Fibroblast of lung (primary cell): Measurements from ENCODE around the gene CPE. TPM values are rescaled to one million over a fixed set of nuclear protein-coding genes. Genes with fewer than 3 reads are reported as not detected.

Experiments
- DNase-seq, 2 donors: peaks; one replicate each; pipeline versions ENCODE4 v3.0.0 to v3.0.0-alpha.2; 2010; ENCODE audit warnings: low read depth in 2 of 2
- H2AFZ ChIP-seq: 2 replicates; pipeline ENCODE4 v1.5.1; 2012; ENCODE audit warnings: low read length, control low read depth, inconsistent platforms
- H3K27ac ChIP-seq: 2 replicates; pipeline ENCODE4 v1.5.1; 2011; ENCODE audit warnings: low read length, control low read depth; ENCODE audit not compliant: insufficient read depth
- H3K27me3 ChIP-seq: 2 replicates; pipeline ENCODE4 v1.5.1; 2011; ENCODE audit warnings: mild to moderate bottlenecking, low read length; ENCODE audit not compliant: control insufficient read depth, insufficient read depth
- H3K36me3 ChIP-seq: 2 replicates; pipeline ENCODE4 v1.5.1; 2011; ENCODE audit warnings: low read length; ENCODE audit not compliant: control insufficient read depth, insufficient read depth
- H3K4me1 ChIP-seq: 2 replicates; pipeline ENCODE4 v1.5.1; 2011; ENCODE audit warnings: low read length; ENCODE audit not compliant: control insufficient read depth, insufficient read depth; ENCODE audit errors: extremely low read depth
- H3K4me2 ChIP-seq: 2 replicates; pipeline ENCODE4 v1.5.1; 2011; ENCODE audit warnings: low read length, control low read depth; ENCODE audit not compliant: insufficient read depth; ENCODE audit errors: extremely low read depth
- H3K4me3 ChIP-seq, 4 experiments: fragments of 200-600 bp in 1 of 4; sonication (generic) in 1 of 4; replicated peaks in 1 of 4; 2 replicates each; pipeline ENCODE4 v1.5.1; 2011 to 2016; ENCODE audit warnings: low read length in 4 of 4, low read depth in 3 of 4, mild to moderate bottlenecking in 3 of 4, control low read depth in 2 of 4, inconsistent platforms in 1 of 4, mixed read lengths in 1 of 4; ENCODE audit not compliant: insufficient read depth in 1 of 4; ENCODE audit errors: control extremely low read depth in 1 of 4
- H3K79me2 ChIP-seq: 2 replicates; pipeline ENCODE4 v1.5.1; 2012; ENCODE audit warnings: mild to moderate bottlenecking, low read length, inconsistent platforms; ENCODE audit not compliant: control insufficient read depth, insufficient read depth
- H3K9ac ChIP-seq: 2 replicates; pipeline ENCODE4 v1.5.1; 2011; ENCODE audit warnings: mild to moderate bottlenecking, low read length, control low read depth; ENCODE audit not compliant: insufficient read depth
- H3K9me3 ChIP-seq: 2 replicates; pipeline ENCODE4 v1.5.1; 2012; ENCODE audit warnings: low read depth, low read length; ENCODE audit not compliant: control insufficient read depth, insufficient read depth
- H4K20me1 ChIP-seq: 2 replicates; pipeline ENCODE4 v1.5.1; 2011; ENCODE audit warnings: low read length; ENCODE audit not compliant: control insufficient read depth, insufficient read depth; ENCODE audit errors: extremely low read depth
- EZH2 ChIP-seq: IDR thresholded peaks from 2 replicates; pipeline ENCODE4 v1.5.1; 2012; ENCODE audit warnings: low read length, control low read depth, mild to moderate bottlenecking; ENCODE audit errors: missing control alignments
- polyA plus RNA-seq, 2 donors: library from polyadenylated mRNA; depleted of rRNA in 1 of 2; stranded (reverse) in 1 of 2; unstranded in 1 of 2; fragments of >200 nt; gene quantifications; 2 replicates each; pipeline ENCODE4 v1.2.1, GENCODE V29; 2011 to 2012; ENCODE audit warnings: missing spikeins in 1 of 2
- total RNA-seq: library from RNA; depleted of rRNA; stranded (reverse); fragments of >200 nt; gene quantifications from 2 replicates; pipeline ENCODE4 v1.2.1, GENCODE V29; 2014
- TF ChIP-seq, protein P1 (sequence below), 2 donors: IDR thresholded peaks in 1 of 2; conservative IDR thresholded peaks in 1 of 2; 1 replicate in 1 of 2; 2 replicates in 1 of 2; pipeline ENCODE4 v1.5.1; 2011 to 2012; ENCODE audit warnings: low read length in 2 of 2, control low read depth in 1 of 2, inconsistent platforms in 1 of 2, low read depth in 1 of 2, mild to moderate bottlenecking in 1 of 2

Gene CPE
- total and polyA plus RNA-seq, 2 donors (not counting 1 experiment from before 2014, with no cell fraction given): 20.2 to 51.7 TPM

DNA sequence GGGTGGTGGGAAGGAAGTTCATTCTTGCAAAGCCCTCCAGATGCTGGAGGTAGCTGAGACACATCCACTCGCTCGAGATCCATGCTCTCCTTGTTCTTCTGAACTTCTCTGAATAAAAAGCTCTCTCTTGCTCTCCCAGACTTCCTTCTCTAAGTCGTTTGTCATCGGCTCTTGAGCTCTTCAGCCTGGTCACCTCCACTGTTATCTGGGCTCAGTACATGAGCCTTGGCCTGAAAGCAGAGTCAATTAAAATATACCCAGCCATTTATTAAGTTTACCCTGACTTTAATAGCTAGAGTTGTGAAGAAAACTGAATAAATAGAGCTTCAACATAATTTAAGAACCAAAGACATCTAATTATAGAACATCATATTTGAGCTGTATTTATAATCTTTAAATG, 99.0 kb downstream of the CPE start:
- Histone ChIP-seq H3K9ac (no peak overlapping the region), H3K4me3 (no peak overlapping the region), H3K4me1 (no peaks in the 10 kb centered on the region), H2AFZ (no peak overlapping the region), H3K9me3 (no peaks in the 10 kb centered on the region), H4K20me1 (no peaks in the 10 kb centered on the region), H3K79me2 (no peaks in the 10 kb centered on the region), H3K4me2 (no peak overlapping the region), H3K36me3 (no peaks in the 10 kb centered on the region), H3K27ac (no peak overlapping the region), H3K27me3 (no peaks in the 10 kb centered on the region)
- DNase-seq: no peak
- TF ChIP-seq, protein P1, sequence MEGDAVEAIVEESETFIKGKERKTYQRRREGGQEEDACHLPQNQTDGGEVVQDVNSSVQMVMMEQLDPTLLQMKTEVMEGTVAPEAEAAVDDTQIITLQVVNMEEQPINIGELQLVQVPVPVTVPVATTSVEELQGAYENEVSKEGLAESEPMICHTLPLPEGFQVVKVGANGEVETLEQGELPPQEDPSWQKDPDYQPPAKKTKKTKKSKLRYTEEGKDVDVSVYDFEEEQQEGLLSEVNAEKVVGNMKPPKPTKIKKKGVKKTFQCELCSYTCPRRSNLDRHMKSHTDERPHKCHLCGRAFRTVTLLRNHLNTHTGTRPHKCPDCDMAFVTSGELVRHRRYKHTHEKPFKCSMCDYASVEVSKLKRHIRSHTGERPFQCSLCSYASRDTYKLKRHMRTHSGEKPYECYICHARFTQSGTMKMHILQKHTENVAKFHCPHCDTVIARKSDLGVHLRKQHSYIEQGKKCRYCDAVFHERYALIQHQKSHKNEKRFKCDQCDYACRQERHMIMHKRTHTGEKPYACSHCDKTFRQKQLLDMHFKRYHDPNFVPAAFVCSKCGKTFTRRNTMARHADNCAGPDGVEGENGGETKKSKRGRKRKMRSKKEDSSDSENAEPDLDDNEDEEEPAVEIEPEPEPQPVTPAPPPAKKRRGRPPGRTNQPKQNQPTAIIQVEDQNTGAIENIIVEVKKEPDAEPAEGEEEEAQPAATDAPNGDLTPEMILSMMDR (conservative IDR thresholded peaks at IDR 0.05 in 1 of 2, IDR thresholded peaks at IDR 0.05 in 1 of 2; ENCODE audit: low read depth in 1 of 2, low read length in 2 of 2): no peak

DNA sequence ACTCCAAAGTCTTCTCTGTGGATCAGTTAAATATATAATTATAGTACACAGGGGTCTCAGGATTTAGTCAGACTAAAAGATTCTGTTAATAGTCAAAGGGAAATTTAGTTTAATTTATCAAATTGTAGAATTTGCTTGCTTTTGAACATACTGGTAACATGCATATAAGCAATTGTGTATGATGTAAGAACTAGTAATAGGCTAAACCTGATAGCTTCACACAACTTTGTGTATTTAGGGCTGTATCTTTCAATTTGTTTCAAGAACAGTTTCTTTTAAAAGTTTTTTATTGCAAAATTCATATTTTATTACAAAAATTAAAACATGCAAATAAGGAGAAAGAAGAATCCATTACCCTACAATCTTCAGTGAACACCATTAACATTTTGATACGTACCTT, 99.5 kb downstream of the CPE start:
- H4K20me1 ChIP-seq: no peaks in the 10 kb centered on the region
- TF ChIP-seq, protein P1 (conservative IDR thresholded peaks at IDR 0.05 in 1 of 2, IDR thresholded peaks at IDR 0.05 in 1 of 2; ENCODE audit: low read depth in 1 of 2, low read length in 2 of 2): no peak
- no peak for TF ChIP-seq EZH2

DNA sequence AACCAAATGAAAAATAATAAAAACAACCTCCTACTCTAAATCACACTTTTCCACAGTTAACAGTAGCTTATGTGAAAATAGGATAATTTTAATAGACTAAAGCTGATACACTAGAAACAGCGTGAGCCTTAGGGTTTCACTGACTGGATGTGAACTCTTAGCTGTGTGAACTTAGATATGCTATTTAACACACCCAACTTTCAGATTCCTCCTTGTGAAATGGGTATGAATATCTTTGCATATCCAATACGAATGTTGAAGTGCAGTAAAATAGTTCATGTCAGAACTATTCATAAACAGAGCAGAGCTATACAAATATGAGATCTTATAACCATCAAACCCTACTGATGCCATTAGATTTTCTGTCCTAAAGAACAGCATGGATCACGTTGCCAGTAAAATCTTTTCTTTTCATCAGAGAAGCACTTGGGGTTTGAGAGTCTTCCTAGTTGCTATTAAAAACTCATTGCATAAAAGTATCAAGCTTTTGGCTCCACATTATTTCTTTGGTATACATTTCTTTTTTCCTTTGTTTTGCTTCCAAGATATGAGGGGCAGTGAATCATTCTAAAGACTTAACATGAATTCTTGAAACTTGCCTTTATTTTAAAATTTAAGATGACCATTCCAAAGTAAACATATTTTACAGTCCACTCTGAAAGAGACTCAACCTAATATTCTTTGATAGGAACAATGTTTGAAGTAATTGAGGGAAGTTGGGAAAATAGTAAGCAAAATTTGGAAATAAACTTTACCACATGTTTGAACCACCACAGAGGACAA, 102.4 kb downstream of the CPE start:
- Histone ChIP-seq H3K36me3 (no peaks in the 10 kb centered on the region), H3K9ac (no peak overlapping the region), H3K27me3 (no peaks in the 10 kb centered on the region), H3K4me2 (no peak overlapping the region), H2AFZ (no peak overlapping the region), H3K4me3 (no peak overlapping the region), H3K4me1 (no peaks in the 10 kb centered on the region), H4K20me1 (no peaks in the 10 kb centered on the region), H3K79me2 (no peaks in the 10 kb centered on the region), H3K27ac (no peak overlapping the region), H3K9me3 (no peaks in the 10 kb centered on the region)
- TF ChIP-seq, protein P1 (conservative IDR thresholded peaks at IDR 0.05 in 1 of 2, IDR thresholded peaks at IDR 0.05 in 1 of 2; ENCODE audit: low read depth in 1 of 2, low read length in 2 of 2): no peak
- TF ChIP-seq EZH2: no peak
- DNase-seq: peak in 1 of 2 donors; percentile 59

More for the DNA sequence above, 99.5 kb downstream of the CPE start:
- no peaks in the 10 kb centered on the region for H3K27me3 ChIP-seq
- no peak overlapping the region for H3K9ac ChIP-seq
- H3K36me3 ChIP-seq: no peaks in the 10 kb centered on the region
- no peak overlapping the region for H2AFZ ChIP-seq
- no peaks in the 10 kb centered on the region for H3K4me1 ChIP-seq
- H3K4me3 ChIP-seq: no peak overlapping the region
- no peaks in the 10 kb centered on the region for H3K79me2 ChIP-seq
- no peaks in the 10 kb centered on the region for H3K9me3 ChIP-seq
- no peak overlapping the region for H3K27ac ChIP-seq
- no peak overlapping the region for H3K4me2 ChIP-seq
- DNase-seq: no peak
